GM12878 (cell line): ENCODE data around the gene ACVR1. TPM values are rescaled to one million over a fixed set of nuclear protein-coding genes. Genes with fewer than 3 reads are reported as not detected.

Source experiments
- ATAC-seq: fragments of 200-7000 bp; cut with Tn5 transposase; 3 replicates; pipeline ENCODE4 v1.9.1; 2020; ENCODE audit warnings: mild to moderate bottlenecking, moderate library complexity
- BruUV-seq: library from RNA; stranded (reverse); fragments of 400-500 nt; replicated peaks from 2 replicates; lab custom pipeline; 2021; lab: Mats Ljungman, UMichigan
- CTCF ChIA-PET: fragments of 300-600 bp; sonication (Branson Sonifier 250); formaldehyde crosslinking; extraction: SDS; loops from one replicate; lab custom pipeline; 2021; ENCODE audit warnings: inconsistent platforms; lab: Yijun Ruan, JAX
- POLR2A ChIA-PET: fragments of 350-600 bp; formaldehyde crosslinking; extraction: SDS; loops from one replicate; lab custom pipeline; 2021; ENCODE audit warnings: inconsistent platforms; lab: Charles Lee
- RAD21 ChIA-PET: fragments of 300-600 bp; sonication (Branson Sonifier 250); formaldehyde crosslinking; loops from one replicate; lab custom pipeline; 2023; ENCODE audit warnings: antibody characterized with exemption; ENCODE audit not compliant: unreplicated experiment; lab: Charles Lee
- SMC1A ChIA-PET: fragments of 300-600 bp; sonication (Branson Sonifier 250); formaldehyde crosslinking; loops from one replicate; lab custom pipeline; 2023; ENCODE audit not compliant: unreplicated experiment, uncharacterized antibody; lab: Charles Lee
- DNase-seq: peaks from one replicate; pipeline ENCODE4 v3.0.0-alpha.2; 2011; ENCODE audit warnings: low read depth, low spot score
- FAIRE-seq: peaks from 3 replicates; lab custom pipeline; 2011; peaks lifted over from hg19 to GRCh38; lab: Jason Lieb, UNC
- H2AFZ ChIP-seq: 2 replicates; pipeline ENCODE4 v1.6.0; 2011; ENCODE audit warnings: low read depth, low read length, control low read depth; ENCODE audit not compliant: control insufficient read depth
- H3K27ac ChIP-seq: 2 replicates; pipeline ENCODE4 v1.5.1; 2011; ENCODE audit warnings: control low read depth; ENCODE audit not compliant: control insufficient read depth, insufficient read depth
- H3K27me3 ChIP-seq, 2 experiments: replicated peaks in 1 of 2; 2 replicates each; pipeline versions ENCODE4 v1.6.0 to v1.6.1; 2011; ENCODE audit warnings: low read length in 1 of 2; ENCODE audit not compliant: control insufficient read depth in 2 of 2, insufficient read depth in 2 of 2
- H3K36me3 ChIP-seq, 2 experiments: 2 replicates each; pipeline ENCODE4 v1.5.1; 2011; ENCODE audit warnings: low read length in 1 of 2; ENCODE audit not compliant: control insufficient read depth in 2 of 2, insufficient read depth in 2 of 2
- H3K4me1 ChIP-seq: 2 replicates; pipeline ENCODE4 v1.6.1; 2011; ENCODE audit warnings: mild to moderate bottlenecking, low read length, moderate library complexity, mixed read lengths; ENCODE audit not compliant: control insufficient read depth, insufficient read depth
- H3K4me2 ChIP-seq: 2 replicates; pipeline ENCODE4 v1.6.0; 2011; ENCODE audit warnings: control low read depth; ENCODE audit not compliant: control insufficient read depth, insufficient read depth
- H3K4me3 ChIP-seq: fragments of 200-600 bp; sonication (generic); 2 replicates; pipeline ENCODE4 v1.5.1; 2016
- H3K79me2 ChIP-seq: 2 replicates; pipeline ENCODE4 v1.6.0; 2011; ENCODE audit warnings: low read length; ENCODE audit not compliant: control insufficient read depth, insufficient read depth
- H3K9ac ChIP-seq: 2 replicates; pipeline ENCODE4 v1.8.0; 2011; ENCODE audit warnings: low read length, control low read depth, mixed read lengths; ENCODE audit not compliant: control insufficient read depth, insufficient read depth
- H3K9me3 ChIP-seq: replicated peaks from 3 replicates; pipeline ENCODE4 v1.5.1; 2011; ENCODE audit warnings: mild to moderate bottlenecking, low read length; ENCODE audit not compliant: control insufficient read depth, insufficient read depth
- H4K20me1 ChIP-seq: 2 replicates; pipeline ENCODE4 v1.6.0; 2011; ENCODE audit not compliant: control insufficient read depth, insufficient read depth
- MEF2A ChIP-seq: IDR thresholded peaks from 2 replicates; pipeline ENCODE4 v1.6.1; 2011; ENCODE audit warnings: low read depth, mild to moderate bottlenecking, low read length, moderate library complexity; ENCODE audit not compliant: insufficient read depth
- ZNF622 ChIP-seq: fragments of 450-650 bp; IDR thresholded peaks from 2 replicates; pipeline ENCODE4 v1.6.1; 2017; ENCODE audit warnings: mild to moderate bottlenecking, inconsistent platforms
- WGBS: methylation state at CpG from one replicate; pipeline ENCODE4 v1.1.6; 2016; ENCODE audit warnings: low lambda C conversion rate; ENCODE audit not compliant: insufficient replicate concordance, insufficient coverage; ENCODE audit errors: missing lambda C conversion rate; 5-methylcytosine and 5-hydroxymethylcytosine counted together
- in situ Hi-C: fragments of 300-500 bp; cut with MboI; formaldehyde crosslinking; loops from 9 replicates; pipeline ENCODE4 v1.14.3; 2018; ENCODE audit warnings: mixed read lengths
- intact Hi-C: fragments of 100-400 bp; cut with micrococcal nuclease; formaldehyde crosslinking; loops from one replicate; pipeline ENCODE4 v1.14.2; 2022; ENCODE audit not compliant: unreplicated experiment
- polyA plus RNA-seq, 11 experiments: library from polyadenylated mRNA; depleted of rRNA in 4 of 11; unstranded in 6 of 11; stranded (reverse) in 5 of 11; fragments of >200 nt; fragmentation: Nextera tagmentation in 4 of 11; fragmentation: Illumina TruSeq in 1 of 11; extraction: Ambion mirVana in 4 of 11; extraction: Trizol in 1 of 11; gene quantifications; 1 replicate in 1 of 11; 2 replicates in 10 of 11; pipeline versions ENCODE4 v1.2.1 to v1.2.3, GENCODE V29; 2011 to 2016; ENCODE audit warnings: inconsistent platforms in 2 of 11, missing spikeins in 2 of 11, low read depth in 1 of 11
- total RNA-seq, 4 experiments: library from RNA; depleted of rRNA in 3 of 4; stranded (reverse); fragments of >200 nt in 3 of 4; fragmentation: Illumina TruSeq in 1 of 4; extraction: Trizol in 1 of 4; gene quantifications; 2 replicates each; pipeline versions ENCODE4 v1.2.1 to v1.2.3, GENCODE V29; 2013 to 2021
- TF ChIP-seq, protein P1 (sequence below): IDR thresholded peaks from 2 replicates; pipeline ENCODE4 v1.6.1; 2011; ENCODE audit warnings: low read depth, low read length, improper control_type of control experiment, borderline replicate concordance
- TF ChIP-seq, protein P2 (sequence below): fragments of 450-650 bp; IDR thresholded peaks from 2 replicates; pipeline ENCODE4 v1.6.1; 2017; ENCODE audit warnings: antibody characterized with exemption, mild to moderate bottlenecking, moderate library complexity
- TF ChIP-seq, protein P3 (sequence below): fragments of 450-650 bp; IDR thresholded peaks from 2 replicates; pipeline ENCODE4 v1.6.1; 2016; ENCODE audit warnings: mild to moderate bottlenecking, moderate library complexity, borderline replicate concordance

ACVR1 gene
- total and polyA plus RNA-seq, 10 of the 15 experiments (the other 5 are each of a cell fraction or from before 2014, with no cell fraction given), result 0.06 to 0.24 (median 0.14) TPM; not detected in 4

DNA sequence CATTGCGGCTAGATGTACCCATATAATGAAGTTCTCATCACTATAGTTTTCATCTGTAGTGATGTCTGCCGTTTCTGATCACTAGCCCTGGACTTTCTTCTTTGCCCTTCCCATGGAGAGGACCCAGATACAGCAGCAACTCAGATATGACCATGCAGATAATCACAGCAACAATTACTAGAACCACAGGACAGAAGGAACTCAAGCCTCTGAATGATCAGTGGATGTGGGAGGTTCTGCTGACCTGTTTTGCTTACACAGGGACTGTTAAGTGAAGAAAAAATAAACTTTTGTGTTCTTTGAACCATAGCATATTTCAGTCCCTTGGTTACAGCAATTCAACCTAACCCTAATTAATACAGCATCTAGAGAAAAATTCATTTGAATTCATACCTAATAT, 62.7 kb downstream of the ACVR1 start:
- no peaks in the 10 kb centered on the region for H4K20me1 ChIP-seq
- DNase-seq, result no peak
- ATAC-seq, result no peak
- ChIA-PET CTCF (no interaction called here), POLR2A (no interaction called here), RAD21 (no interaction called here)
- H3K27me3 ChIP-seq, result peaks cover 0 to under 1% of the 10 kb centered on the region in 2 experiments; a peak in 1 of 4 replicates
- FAIRE-seq, result no peak
- no peaks in the 10 kb centered on the region for H3K4me1 ChIP-seq
- H3K4me3 ChIP-seq, result no peak overlapping the region
- H3K9me3 ChIP-seq, result no peaks in the 10 kb centered on the region
- BruUV-seq, result no TSS peak
- 19% methylated on average over 2 of the region's 2 CpGs for WGBS
- in situ Hi-C loops, result no loop called here
- H3K9ac ChIP-seq, result no peak overlapping the region
- no peaks in the 10 kb centered on the region for H3K36me3 ChIP-seq
- no peak overlapping the region for H3K4me2 ChIP-seq
- TF ChIP-seq, protein P1, sequence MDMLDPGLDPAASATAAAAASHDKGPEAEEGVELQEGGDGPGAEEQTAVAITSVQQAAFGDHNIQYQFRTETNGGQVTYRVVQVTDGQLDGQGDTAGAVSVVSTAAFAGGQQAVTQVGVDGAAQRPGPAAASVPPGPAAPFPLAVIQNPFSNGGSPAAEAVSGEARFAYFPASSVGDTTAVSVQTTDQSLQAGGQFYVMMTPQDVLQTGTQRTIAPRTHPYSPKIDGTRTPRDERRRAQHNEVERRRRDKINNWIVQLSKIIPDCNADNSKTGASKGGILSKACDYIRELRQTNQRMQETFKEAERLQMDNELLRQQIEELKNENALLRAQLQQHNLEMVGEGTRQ, result no peak
- TF ChIP-seq, all 136 proteins: peak for 0
- intact Hi-C loops, result no loop called here
- Histone ChIP-seq H2AFZ (no peak overlapping the region), H3K27ac (no peak overlapping the region), H3K79me2 (no peaks in the 10 kb centered on the region)
- SMC1A ChIA-PET, result no interaction called here

DNA sequence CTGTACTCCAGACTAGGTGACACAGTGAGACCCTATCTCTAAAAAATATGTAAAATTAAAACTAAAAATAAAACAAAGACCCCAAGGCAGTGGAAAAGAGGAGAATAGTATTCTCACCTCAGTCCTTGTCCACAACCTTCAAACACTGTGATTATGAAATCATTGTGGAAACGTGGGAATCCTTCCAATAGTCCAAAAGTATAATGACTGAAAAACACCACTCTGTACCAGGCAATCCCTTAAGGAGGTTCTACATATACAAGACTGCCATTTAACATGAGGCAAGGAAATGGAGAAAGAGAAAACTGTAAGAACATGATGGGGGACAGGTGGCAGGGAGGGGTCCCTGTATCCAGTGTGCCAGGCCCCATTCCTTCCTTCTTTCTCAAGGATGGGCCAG, 66.1 kb downstream of the ACVR1 start:
- BruUV-seq, result no TSS peak
- ChIA-PET RAD21 (no interaction called here), SMC1A (no interaction called here), POLR2A (no interaction called here), CTCF (no interaction called here)
- FAIRE-seq, result no peak
- Histone ChIP-seq H3K4me3 (no peak overlapping the region), H3K4me1 (no peaks in the 10 kb centered on the region), H3K9me3 (no peaks in the 10 kb centered on the region), H3K27me3 (peaks cover 0 to 1% of the 10 kb centered on the region in 2 experiments; a peak in 2 of 4 replicates), H2AFZ (no peak overlapping the region), H3K9ac (no peak overlapping the region), H3K27ac (no peak overlapping the region), H3K4me2 (no peak overlapping the region), H4K20me1 (no peaks in the 10 kb centered on the region), H3K79me2 (no peaks in the 10 kb centered on the region), H3K36me3 (no peaks in the 10 kb centered on the region)
- no peak for ATAC-seq
- in situ Hi-C loops, result no loop called here
- 9% methylated on average over 1 of the region's 1 CpG for WGBS
- no peak for DNase-seq
- intact Hi-C loops, result no loop called here
- TF ChIP-seq, protein P2, sequence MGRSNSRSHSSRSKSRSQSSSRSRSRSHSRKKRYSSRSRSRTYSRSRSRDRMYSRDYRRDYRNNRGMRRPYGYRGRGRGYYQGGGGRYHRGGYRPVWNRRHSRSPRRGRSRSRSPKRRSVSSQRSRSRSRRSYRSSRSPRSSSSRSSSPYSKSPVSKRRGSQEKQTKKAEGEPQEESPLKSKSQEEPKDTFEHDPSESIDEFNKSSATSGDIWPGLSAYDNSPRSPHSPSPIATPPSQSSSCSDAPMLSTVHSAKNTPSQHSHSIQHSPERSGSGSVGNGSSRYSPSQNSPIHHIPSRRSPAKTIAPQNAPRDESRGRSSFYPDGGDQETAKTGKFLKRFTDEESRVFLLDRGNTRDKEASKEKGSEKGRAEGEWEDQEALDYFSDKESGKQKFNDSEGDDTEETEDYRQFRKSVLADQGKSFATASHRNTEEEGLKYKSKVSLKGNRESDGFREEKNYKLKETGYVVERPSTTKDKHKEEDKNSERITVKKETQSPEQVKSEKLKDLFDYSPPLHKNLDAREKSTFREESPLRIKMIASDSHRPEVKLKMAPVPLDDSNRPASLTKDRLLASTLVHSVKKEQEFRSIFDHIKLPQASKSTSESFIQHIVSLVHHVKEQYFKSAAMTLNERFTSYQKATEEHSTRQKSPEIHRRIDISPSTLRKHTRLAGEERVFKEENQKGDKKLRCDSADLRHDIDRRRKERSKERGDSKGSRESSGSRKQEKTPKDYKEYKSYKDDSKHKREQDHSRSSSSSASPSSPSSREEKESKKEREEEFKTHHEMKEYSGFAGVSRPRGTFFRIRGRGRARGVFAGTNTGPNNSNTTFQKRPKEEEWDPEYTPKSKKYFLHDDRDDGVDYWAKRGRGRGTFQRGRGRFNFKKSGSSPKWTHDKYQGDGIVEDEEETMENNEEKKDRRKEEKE, result no peak
- TF ChIP-seq ZNF622, result no peak
- TF ChIP-seq MEF2A, result no peak
- TF ChIP-seq, protein P3, sequence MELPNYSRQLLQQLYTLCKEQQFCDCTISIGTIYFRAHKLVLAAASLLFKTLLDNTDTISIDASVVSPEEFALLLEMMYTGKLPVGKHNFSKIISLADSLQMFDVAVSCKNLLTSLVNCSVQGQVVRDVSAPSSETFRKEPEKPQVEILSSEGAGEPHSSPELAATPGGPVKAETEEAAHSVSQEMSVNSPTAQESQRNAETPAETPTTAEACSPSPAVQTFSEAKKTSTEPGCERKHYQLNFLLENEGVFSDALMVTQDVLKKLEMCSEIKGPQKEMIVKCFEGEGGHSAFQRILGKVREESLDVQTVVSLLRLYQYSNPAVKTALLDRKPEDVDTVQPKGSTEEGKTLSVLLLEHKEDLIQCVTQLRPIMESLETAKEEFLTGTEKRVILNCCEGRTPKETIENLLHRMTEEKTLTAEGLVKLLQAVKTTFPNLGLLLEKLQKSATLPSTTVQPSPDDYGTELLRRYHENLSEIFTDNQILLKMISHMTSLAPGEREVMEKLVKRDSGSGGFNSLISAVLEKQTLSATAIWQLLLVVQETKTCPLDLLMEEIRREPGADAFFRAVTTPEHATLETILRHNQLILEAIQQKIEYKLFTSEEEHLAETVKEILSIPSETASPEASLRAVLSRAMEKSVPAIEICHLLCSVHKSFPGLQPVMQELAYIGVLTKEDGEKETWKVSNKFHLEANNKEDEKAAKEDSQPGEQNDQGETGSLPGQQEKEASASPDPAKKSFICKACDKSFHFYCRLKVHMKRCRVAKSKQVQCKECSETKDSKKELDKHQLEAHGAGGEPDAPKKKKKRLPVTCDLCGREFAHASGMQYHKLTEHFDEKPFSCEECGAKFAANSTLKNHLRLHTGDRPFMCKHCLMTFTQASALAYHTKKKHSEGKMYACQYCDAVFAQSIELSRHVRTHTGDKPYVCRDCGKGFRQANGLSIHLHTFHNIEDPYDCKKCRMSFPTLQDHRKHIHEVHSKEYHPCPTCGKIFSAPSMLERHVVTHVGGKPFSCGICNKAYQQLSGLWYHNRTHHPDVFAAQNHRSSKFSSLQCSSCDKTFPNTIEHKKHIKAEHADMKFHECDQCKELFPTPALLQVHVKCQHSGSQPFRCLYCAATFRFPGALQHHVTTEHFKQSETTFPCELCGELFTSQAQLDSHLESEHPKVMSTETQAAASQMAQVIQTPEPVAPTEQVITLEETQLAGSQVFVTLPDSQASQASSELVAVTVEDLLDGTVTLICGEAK, result no peak
